Stomach (tissue), 9 donors: ENCODE results near the gene MPZL2. TPM values are rescaled to one million over a fixed set of nuclear protein-coding genes. Genes with fewer than 3 reads are reported as not detected.

Experiments
- DNase-seq, 2 donors: peaks; one replicate each; pipeline versions ENCODE4 v3.0.0 to v3.0.0-alpha.2; 2013 to 2019
- H3K27ac ChIP-seq, 5 donors: fragments of 200-600 bp in 4 of 5; sonication (generic) in 4 of 5; one replicate each; pipeline ENCODE4 v1.5.1; 2013 to 2019; ENCODE audit warnings: mild to moderate bottlenecking in 1 of 5, moderate library complexity in 1 of 5
- H3K27me3 ChIP-seq, 3 donors: fragments of 200-600 bp; sonication (generic); one replicate each; pipeline ENCODE4 v1.5.1; 2017 to 2019; ENCODE audit warnings: mixed run types in 1 of 3
- H3K36me3 ChIP-seq, 4 donors: fragments of 200-600 bp; sonication (generic); 1 replicate in 3 of 4; 2 replicates in 1 of 4; pipeline ENCODE4 v1.5.1; 2016 to 2019
- H3K4me1 ChIP-seq, 4 donors: fragments of 200-600 bp; sonication (generic); one replicate each; pipeline ENCODE4 v1.5.1; 2016 to 2019
- H3K4me3 ChIP-seq, 4 donors: fragments of 200-600 bp; sonication (generic) in 3 of 4; one replicate each; pipeline ENCODE4 v1.5.1; 2016 to 2019; ENCODE audit warnings: mild to moderate bottlenecking in 1 of 4
- H3K9me3 ChIP-seq, 4 donors: fragments of 200-600 bp; sonication (generic); one replicate each; pipeline ENCODE4 v1.5.1; 2016 to 2019
- CTCF ChIP-seq, 7 experiments: fragments of 450-650 bp in 4 of 7; fragments of 200-600 bp in 3 of 7; sonication (generic) in 3 of 7; IDR thresholded peaks; one replicate each; pipeline ENCODE4 v1.5.1; 2016 to 2019; ENCODE audit warnings: antibody characterized with exemption in 7 of 7, control low read depth in 2 of 7, mild to moderate bottlenecking in 1 of 7
- EP300 ChIP-seq: sonication (generic); formaldehyde crosslinking; IDR thresholded peaks from one replicate; pipeline ENCODE4 v1.6.1; 2017; ENCODE audit warnings: antibody characterized with exemption
- POLR2A ChIP-seq, 4 donors: fragments of 450-650 bp; IDR thresholded peaks; one replicate each; pipeline ENCODE4 v1.6.1; 2016; ENCODE audit warnings: antibody characterized with exemption in 4 of 4, control low read depth in 2 of 4, mild to moderate bottlenecking in 1 of 4, moderate library complexity in 1 of 4
- POLR2AphosphoS5 ChIP-seq, 3 donors: sonication (generic); formaldehyde crosslinking; IDR thresholded peaks; one replicate each; pipeline ENCODE4 v1.6.1; 2016; ENCODE audit warnings: antibody characterized with exemption in 3 of 3
- WGBS, 5 donors: extraction: QIAGEN DNeasy Blood & Tissue Kit in 3 of 5; methylation state at CpG; one replicate each; pipeline versions ENCODE4 v1.1.5 to v1.1.7; 2013 to 2018; 5-methylcytosine and 5-hydroxymethylcytosine counted together
- intact Hi-C: fragments of 100-400 bp; cut with DNase I; formaldehyde crosslinking; loops from one replicate; pipeline ENCODE4 v1.15.1; 2023; ENCODE audit warnings: low total_unique reads
- polyA plus RNA-seq, 3 donors: library from polyadenylated mRNA; stranded (reverse); fragments of 200-250 nt; gene quantifications; one replicate each; pipeline ENCODE4 v1.2.3, GENCODE V29; 2013
- total RNA-seq, 5 donors: library from RNA; depleted of rRNA; stranded (reverse); fragments of >200 nt; gene quantifications; one replicate each; pipeline versions ENCODE4 v1.1.0 to v1.2.3, GENCODE V29; 2014 to 2016
- donor health status: healthy with polysubstance abuse.
- donor health status: Bipolar disorder and iron deficiency.
- donor health status: healthy.

MPZL2 gene
- total and polyA plus RNA-seq, 8 donors, result 0.58 to 97.2 (median 48.4) TPM

DNA sequence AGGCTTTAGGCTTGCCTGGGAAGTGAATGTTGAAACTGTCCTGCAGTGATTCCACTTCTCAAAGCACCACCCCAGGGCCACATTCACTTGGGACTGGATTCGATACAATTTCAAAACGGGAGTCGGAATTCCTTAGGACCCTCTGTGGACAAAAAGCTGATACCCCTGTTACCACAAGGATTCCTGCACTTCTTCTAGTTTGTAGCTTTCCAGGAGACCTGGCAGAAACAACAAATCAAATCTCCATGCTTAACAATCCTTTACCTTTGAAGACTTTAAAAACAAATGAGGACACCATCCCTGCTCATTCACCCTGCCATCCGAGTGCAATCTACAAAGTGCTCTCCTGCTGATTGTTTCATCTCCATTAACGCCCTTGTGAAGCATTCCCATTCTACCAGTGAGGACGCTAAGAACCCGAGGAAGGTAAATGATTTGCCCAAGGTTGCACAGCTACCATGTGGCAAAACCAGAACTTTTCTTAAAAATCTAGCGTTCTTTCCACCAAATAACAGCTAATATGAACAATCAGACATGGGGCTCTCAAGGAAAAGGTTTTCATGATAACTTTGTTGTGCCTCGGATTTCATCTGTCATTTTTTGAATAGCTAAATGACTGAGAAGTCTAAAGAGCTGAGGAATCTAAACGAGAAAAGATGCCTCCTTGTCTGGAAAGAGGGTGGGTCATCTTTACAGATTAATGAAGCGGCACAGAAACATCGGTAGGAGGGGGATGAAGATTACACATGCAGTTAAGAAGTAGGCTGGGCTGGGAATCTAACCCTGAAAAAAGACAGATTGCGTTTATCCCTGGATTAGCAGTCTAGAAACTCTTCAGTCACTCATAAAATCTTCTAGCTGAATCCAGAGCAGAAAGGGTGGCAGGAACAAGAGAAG lies 720 bp upstream of the MPZL2 start:
- Histone ChIP-seq H3K9me3 (no peaks in the 10 kb centered on the region), H3K36me3 (peaks cover 0 to 19% (median 4%) of the 10 kb centered on the region in 4 donors), H3K4me1 (peaks cover 0 to 29% (median 20%) of the 10 kb centered on the region in 4 donors), H3K27me3 (peaks cover 0 to 33% (median 0%) of the 10 kb centered on the region in 3 donors), H3K27ac (peak overlapping the region; percentile 83 to 94 (median 88)), H3K4me3 (peak overlapping the region; percentile 40 to 55 (median 46))
- DNase-seq, result no peak
- 30 to 45% (median 36%) methylated on average over 13 of the region's 13 CpGs for WGBS, 5 donors
- TF ChIP-seq CTCF (IDR thresholded peaks at IDR 0.05), result no peak
- TF ChIP-seq POLR2A (IDR thresholded peaks at IDR 0.05), result no peak
- TF ChIP-seq POLR2AphosphoS5 (IDR thresholded peaks at IDR 0.05), result peak in 1 of 3 donors; percentile 33
- no peak for TF ChIP-seq EP300
- intact Hi-C loops, result no loop called here

DNA sequence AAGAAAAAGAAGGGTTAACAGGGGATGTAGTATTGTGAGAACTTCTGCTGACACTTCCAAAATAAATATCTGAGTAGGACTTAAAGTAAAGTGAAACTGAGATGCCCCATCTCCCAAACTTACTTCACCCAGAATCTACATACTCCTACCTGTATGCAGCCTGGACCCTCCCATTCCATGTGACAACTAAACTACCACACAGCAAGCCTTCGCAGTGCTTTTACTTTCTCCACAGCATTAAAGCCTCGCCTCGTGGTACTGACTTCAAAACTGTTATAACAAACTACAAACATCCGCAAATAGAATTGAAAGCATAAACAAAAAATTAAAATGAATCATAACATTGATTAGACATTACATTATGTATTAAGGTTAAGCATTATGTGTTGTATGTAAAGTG lies 985 bp downstream of the MPZL2 start:
- TF ChIP-seq CTCF (IDR thresholded peaks at IDR 0.05) (no peak), POLR2AphosphoS5 (IDR thresholded peaks at IDR 0.05) (no peak), EP300 (no peak), POLR2A (IDR thresholded peaks at IDR 0.05) (no peak)
- intact Hi-C loops, result no loop called here
- peak in 1 of 2 donors; percentile 31 for DNase-seq

DNA sequence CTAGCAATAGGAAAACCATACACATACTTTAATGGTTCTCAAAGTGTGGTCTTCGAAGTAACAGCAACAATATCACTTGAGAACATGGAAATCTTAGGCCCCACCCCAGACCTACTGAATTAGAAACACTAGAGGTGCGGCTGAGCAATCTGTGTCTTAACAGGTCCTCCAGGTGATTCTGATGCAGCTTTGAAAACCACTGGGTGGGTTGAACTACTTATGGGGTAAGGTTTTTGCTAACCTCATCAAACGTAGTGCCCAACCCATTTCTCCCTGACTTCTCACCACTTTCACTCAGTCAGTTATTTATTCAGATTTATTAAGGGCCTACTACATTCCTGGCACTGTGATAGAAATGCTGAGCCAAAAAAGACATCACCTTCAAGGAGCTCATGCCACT lies 3.7 kb downstream of the MPZL2 start:
- Histone ChIP-seq H3K9me3 (no peaks in the 10 kb centered on the region), H3K27ac (no peak overlapping the region), H3K27me3 (peaks cover 0 to 33% (median 0%) of the 10 kb centered on the region in 3 donors), H3K36me3 (peaks cover 6 to 54% (median 22%) of the 10 kb centered on the region in 4 donors), H3K4me3 (no peak overlapping the region), H3K4me1 (peaks cover 0 to 29% (median 19%) of the 10 kb centered on the region in 4 donors)
- TF ChIP-seq POLR2A (IDR thresholded peaks at IDR 0.05) (no peak), EP300 (no peak), CTCF (IDR thresholded peaks at IDR 0.05) (no peak), POLR2AphosphoS5 (IDR thresholded peaks at IDR 0.05) (no peak)
- intact Hi-C loops, result no loop called here
- DNase-seq, result no peak
- WGBS, 5 donors, result 68 to 78% (median 75%) methylated on average over 3 of the region's 3 CpGs

More for the DNA sequence above, 985 bp downstream of the MPZL2 start:
- Histone ChIP-seq H3K27me3 (peaks cover 0 to 33% (median 0%) of the 10 kb centered on the region in 3 donors), H3K9me3 (no peaks in the 10 kb centered on the region), H3K36me3 (peaks cover 6 to 34% (median 12%) of the 10 kb centered on the region in 4 donors), H3K4me3 (peak overlapping the region; percentile 40 to 55 (median 46)), H3K27ac (peak overlapping the region in 4 of 5 donors; percentile 83 to 91 (median 86)), H3K4me1 (peaks cover 0 to 29% (median 20%) of the 10 kb centered on the region in 4 donors)
- 22 to 34% (median 27%) methylated on average over 4 of the region's 4 CpGs for WGBS, 5 donors

- Histone ChIP-seq H3K4me1 (peaks cover 0 to 24% (median 17%) of the 10 kb centered on the region in 4 donors), H3K27me3 (peaks cover 0 to 31% (median 0%) of the 10 kb centered on the region in 3 donors), H3K36me3 (peaks cover 6 to 63% (median 26%) of the 10 kb centered on the region in 4 donors), H3K9me3 (no peaks in the 10 kb centered on the region), H3K27ac (no peak overlapping the region), H3K4me3 (no peak overlapping the region)
- no peak for DNase-seq
- WGBS, 5 donors, result 95 to 100% (median 98%) methylated on average over 1 of the region's 1 CpG
- intact Hi-C loops, result no loop called here
- no peak for TF ChIP-seq CTCF (IDR thresholded peaks at IDR 0.05)
- TF ChIP-seq EP300, result no peak
- TF ChIP-seq POLR2AphosphoS5 (IDR thresholded peaks at IDR 0.05), result no peak
- TF ChIP-seq POLR2A (IDR thresholded peaks at IDR 0.05), result no peak
Measured at GRCh38 chr11:118259138-118259537, 5.0 kb downstream of the MPZL2 start.
